Measurements from ENCODE around the gene JAK3.

The JAK3 gene

DNA sequence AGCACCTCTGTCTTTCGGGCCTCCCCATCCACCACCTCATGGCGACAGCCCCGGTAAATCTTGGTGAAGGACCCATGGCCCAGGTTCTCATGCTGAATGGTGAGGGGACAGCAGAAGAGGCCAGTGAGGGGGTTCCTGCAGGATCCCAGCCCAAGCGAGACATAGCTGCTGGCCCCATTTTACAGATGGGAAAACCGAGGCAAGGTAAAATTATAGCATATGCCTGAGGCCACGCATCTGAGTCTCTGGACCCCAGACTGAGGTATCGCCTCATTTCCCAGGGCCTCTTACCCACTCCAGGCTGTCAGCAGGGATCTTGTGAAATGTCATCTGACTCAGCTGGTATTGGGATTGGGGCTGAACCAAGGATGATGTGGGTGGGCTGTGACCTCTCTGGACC is 9.8 kb downstream of the JAK3 start:
- DNase-seq = no peak

GRCh38 chr19:17836530-17836929 is 11.3 kb downstream of the JAK3 start:
- DNase-seq = no peak

GRCh38 chr19:17835182-17836006 is 12.4 kb downstream of the JAK3 start:
- no peak for DNase-seq

DNA sequence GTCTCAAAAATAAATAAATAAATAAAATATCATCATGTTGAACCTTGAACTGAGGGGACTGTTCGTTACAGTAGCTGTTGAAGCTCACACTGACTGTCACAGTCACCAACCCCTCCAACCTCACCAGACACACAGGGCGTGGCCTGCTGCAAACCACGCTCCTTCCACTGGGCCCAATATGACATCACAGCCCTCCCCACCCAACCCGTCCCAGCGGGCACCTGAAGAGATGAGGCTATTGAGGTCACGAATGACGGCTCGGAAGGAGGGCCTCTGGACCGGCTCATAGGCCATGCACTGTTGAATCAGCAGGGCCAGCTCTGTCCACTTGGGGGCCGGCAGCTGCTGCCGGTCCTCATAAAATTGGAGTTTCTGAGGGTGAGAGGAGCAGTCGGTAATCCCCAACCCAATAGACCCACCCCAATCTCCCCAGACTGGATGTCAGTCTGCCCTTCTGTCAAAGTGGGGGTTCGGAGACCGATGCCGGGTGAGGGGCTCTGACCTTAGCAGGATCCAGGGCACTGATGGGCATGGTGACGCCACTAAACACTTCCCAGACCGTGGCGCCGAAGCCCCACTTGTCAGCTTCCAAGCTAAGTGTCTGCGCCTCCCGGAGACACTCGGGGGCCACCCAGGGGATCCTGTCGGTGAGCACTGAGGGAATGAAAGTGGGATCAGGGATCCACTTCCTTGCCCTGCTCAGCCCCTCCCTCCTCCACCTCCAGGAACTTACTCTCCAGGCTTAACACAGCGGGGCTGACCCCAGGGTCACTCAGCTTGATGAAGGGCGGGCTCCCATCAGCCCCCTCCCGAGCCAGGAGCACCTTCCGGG is 13.2 kb downstream of the JAK3 start:
- DNase-seq = no peak

DNA sequence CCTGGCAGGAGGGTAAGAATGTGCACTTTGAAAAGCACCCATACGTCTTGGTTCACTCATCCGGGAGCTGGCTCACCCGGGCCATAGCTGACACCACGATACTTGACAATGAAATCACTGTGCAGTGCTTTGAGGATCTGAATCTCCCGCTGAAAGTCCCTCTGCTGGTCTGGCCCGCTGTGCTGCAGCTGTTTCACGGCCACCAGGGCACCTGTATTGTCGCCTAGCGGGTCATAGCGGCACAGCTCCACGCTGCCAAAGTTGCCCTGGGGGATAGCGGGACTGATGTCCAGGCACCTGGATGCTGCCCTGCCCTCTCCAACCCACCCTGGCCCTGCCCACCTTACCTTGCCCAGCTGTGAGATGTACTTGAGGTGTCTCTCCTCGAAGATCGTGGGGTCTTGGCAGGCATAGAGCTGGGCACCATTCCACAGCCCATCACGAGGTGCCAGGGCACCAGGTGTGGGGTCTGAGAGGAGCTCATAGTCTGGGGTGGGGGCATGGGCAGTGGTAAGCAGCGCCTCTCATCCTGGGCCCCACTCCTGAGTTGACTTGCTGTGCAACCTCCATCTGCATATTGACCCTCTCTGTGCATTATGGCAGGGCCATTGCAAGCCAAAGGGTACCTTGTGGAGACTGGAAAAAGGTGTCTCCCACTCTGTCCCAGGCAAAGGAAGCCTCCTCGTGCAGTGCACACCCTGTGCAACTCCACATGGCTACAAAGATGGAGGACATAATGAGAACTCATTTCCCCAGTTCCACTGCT is 15.2 kb downstream of the JAK3 start:
- DNase-seq = no peak

DNA sequence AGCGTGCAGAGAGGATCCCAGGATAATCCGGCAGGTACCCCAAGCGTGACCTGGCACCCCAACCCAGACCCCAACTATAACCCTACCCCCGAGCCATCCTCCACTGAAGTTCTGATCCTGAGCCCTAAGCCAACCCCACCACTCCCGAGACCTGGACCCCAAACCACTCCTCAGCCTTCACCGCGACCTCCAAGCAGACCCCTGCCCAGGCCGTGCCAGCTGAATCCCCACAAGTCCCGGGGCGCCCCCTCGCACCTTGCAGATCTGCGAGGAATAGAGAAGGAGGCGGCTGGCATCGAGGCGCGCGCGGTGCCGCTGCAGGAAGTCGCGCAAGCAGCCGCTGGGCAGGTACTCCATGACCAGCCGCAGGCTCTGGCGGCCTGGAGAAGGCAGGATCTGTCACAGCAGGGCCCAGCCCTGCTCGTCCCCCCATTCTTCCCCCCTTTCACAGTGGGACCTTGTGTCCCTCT is 16.3 kb downstream of the JAK3 start:
- no peak for DNase-seq

GRCh38 chr19:17830567-17831418 is 17.0 kb downstream of the JAK3 start:
- DNase-seq = peak; percentile 67

DNA sequence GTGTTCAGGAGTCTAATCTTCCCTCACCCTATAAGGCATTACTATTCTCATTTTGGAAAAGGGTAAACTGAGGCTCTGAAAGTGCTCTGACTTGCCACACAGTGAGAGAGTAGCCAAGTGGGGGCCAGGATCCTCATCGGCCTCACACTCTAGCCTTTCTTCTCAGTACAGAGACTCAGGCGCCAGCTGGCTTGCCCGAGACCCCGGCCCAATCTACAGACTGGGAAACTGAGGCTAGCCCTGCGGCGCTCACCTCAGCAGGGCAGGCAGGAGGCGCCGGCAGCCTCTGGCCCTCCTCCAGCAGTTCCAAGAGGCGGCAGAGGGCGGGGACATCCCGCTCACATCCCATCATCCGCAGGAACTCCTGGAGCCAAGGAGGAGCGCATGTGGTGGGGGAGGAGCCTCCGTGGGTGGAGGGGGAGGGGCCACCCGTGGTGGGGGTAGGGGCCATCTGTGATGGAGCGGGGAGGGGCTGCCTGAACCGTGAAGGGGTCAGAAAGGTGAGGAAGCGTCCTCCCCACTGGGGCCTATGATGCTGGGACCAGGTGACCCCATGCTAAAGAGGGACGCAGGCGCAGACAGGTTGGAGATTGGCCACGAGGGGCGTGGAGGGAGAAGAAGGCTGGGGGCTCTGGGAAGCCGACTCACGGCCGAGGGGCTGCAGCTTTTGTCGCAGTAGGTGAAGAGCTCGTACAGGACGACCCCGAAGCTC is 17.8 kb downstream of the JAK3 start:
- no peak for DNase-seq

DNA sequence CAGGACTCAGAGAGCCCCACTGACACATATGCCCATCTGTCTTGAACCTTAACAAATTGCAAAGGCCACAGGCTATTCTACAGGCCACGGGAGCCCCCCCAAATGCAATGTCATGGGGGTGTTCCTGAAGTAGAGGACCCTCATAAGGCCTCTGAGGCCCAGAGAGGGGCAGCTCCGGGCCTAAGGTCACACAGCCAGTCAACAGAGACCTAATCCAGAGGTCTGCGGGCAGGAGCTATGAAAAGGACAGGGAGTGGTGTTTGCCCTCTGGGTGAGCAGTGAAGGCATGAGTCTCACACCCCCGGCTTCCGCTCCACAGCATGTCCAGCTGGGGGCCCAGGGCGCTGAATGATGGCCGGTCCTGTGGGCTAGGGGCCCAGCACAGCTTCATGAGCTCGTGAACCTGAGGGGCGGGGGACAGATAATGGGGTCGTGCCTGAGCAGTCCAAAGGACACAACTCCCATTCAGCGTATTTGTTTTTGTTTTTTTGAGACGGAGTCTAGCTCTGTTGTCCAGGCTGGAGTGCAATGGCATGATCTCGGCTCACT is 21.2 kb downstream of the JAK3 start:
- DNase-seq = no peak

GRCh38 chr19:17824339-17824738 is 23.4 kb downstream of the JAK3 start:
- no peak for DNase-seq

GRCh38 chr19:17821190-17821589 is 26.6 kb downstream of the JAK3 start, which contains the start of gene INSL3:
INSL3 (minus strand) TSS chr19:17821519; CDS start chr19:17821506, 13 bp downstream.
- no peak for DNase-seq

GRCh38 chr19:17817668-17818363 is 30.0 kb downstream of the JAK3 start:
- no peak for DNase-seq

DNA sequence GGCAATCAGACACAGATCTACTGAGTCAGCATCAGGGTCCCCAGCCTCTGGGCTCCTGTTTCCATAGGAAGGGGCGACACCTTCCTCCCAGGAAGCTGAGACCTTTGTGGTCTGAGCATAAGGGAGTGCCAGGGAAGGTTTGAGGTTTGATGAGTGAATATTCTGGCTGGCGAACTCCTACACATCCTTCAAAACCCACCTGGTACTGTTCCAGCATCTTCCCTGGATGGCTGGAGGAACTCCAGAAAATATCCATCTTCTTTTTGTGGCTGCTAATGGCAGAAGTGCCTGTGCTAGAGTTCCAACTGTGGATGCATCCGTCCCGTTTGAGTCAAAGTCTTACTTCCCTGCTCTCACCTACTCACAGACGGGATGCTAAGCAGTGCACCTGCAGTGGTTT is 35.7 kb downstream of the JAK3 start:
- no peak for DNase-seq

DNA sequence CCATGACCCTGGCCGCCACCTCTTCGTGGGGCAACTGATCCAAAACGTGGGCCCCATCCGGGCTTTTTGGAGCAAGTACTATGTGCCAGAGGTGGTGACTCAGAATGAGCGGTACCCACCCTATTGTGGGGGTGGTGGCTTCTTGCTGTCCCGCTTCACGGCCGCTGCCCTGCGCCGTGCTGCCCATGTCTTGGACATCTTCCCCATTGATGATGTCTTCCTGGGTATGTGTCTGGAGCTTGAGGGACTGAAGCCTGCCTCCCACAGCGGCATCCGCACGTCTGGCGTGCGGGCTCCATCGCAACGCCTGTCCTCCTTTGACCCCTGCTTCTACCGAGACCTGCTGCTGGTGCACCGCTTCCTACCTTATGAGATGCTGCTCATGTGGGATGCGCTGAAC is 36.1 kb downstream of the JAK3 start:
- DNase-seq = no peak

GRCh38 chr19:17811103-17811502 is 36.7 kb downstream of the JAK3 start:
- no peak for DNase-seq

- no peak for DNase-seq
These were observed 40.0 kb downstream of the JAK3 start for GRCh38 chr19:17807731-17808316.

- DNase-seq = peak; percentile 31
These were observed 40.8 kb downstream of the JAK3 start for GRCh38 chr19:17806945-17807344.

DNA sequence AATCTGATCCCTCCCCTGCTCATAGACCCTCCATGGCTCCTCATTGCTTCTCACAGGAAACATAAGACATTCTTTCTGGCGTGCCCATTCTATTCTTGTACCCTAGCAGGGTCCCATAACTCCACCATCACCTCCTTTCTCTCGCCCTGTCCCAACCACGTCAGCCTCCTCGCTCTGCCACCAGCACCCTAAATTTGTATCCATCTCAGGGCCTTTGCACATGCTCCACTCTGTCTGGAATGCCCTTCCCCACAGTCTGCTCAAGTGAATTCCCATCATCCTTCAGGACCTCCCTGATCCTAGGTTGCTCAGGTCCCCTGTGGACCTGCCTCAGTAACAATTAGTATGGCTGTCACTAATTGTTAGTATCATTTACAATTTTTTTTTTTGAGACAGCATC is 42.4 kb downstream of the JAK3 start:
- no peak for DNase-seq

- DNase-seq = peak; percentile 28
These were observed 44.4 kb downstream of the JAK3 start for GRCh38 chr19:17803264-17803896.

All from stimulated activated CD4-positive, alpha-beta T cell treated with anti-CD3 and anti-CD28 coated beads, Interleukin-15, amount 100 ng/mL, for 24 hours (primary cell).